ENCODE data around the gene OOSP2. TPM values are rescaled to one million over a fixed set of nuclear protein-coding genes. Genes with fewer than 3 reads are reported as not detected.

The OOSP2 gene
- total RNA-seq, 1 experiment from 2014 or later, result not detected

DNA sequence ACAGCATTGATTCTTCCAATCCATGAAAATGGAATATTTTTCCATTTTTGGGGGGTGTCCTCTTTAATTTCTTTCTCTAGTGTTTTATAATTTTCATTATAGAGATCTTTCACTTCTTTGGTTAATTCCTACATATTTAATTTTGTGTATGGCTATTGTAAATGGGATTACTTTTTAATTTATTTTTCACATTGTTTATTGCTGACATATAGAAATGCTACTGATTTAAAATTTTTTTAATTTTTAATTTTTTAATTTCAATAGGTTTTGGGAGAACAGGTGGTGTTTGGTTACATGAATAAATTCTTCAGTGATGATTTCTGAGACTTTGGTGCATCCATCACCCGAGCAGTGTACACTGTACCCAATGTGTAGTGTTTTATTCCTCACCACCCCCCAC is 49.8 kb upstream of the OOSP2 start:
- Histone ChIP-seq H4K8ac (replicated peaks; ENCODE audit: insufficient read length, low read depth, low read length) (no peak overlapping the region), H2BK20ac (ENCODE audit: low read depth, low read length, poor library complexity, severe bottlenecking) (no peak overlapping the region), H3K9me3 (ENCODE audit: control insufficient read depth, low read depth, low read length) (no peaks in the 10 kb centered on the region), H4K5ac (ENCODE audit: insufficient read length, low read depth, low read length) (no peak overlapping the region), H2BK12ac (ENCODE audit: insufficient read length, low read depth, low read length) (no peak overlapping the region), H3K4me2 (ENCODE audit: insufficient read depth, insufficient read length, low read length) (no peak overlapping the region), H4K91ac (ENCODE audit: insufficient read length, low read depth, low read length) (no peak overlapping the region), H3T11ph (ENCODE audit: low read length) (no peak overlapping the region), H3K56ac (ENCODE audit: insufficient read length, low read depth, low read length) (no peak overlapping the region), H3K27me3 (ENCODE audit: insufficient read depth, low read length) (no peaks in the 10 kb centered on the region), H3K23me2 (ENCODE audit: insufficient read length, low read depth, low read length, poor library complexity, severe bottlenecking) (no peaks in the 10 kb centered on the region), H3K4ac (ENCODE audit: low read depth, low read length) (no peak overlapping the region), H3K23ac (ENCODE audit: insufficient read length, low read depth, low read length) (no peak overlapping the region), H3K18ac (ENCODE audit: insufficient read length, low read depth, low read length) (no peak overlapping the region), H3K9ac (ENCODE audit: extremely low read depth, insufficient read length, low read length) (no peak overlapping the region), H3K79me2 (ENCODE audit: insufficient read depth, low read length) (no peaks in the 10 kb centered on the region), H2AFZ (ENCODE audit: low read length) (no peak overlapping the region), H4K20me1 (ENCODE audit: control insufficient read depth, insufficient read depth, insufficient read length) (no peaks in the 10 kb centered on the region), H2AK5ac (ENCODE audit: insufficient read length, low read length) (no peak overlapping the region), H2BK5ac (ENCODE audit: insufficient read length, low read length) (no peak overlapping the region), H3K14ac (ENCODE audit: insufficient read depth, low read length) (no peak overlapping the region), H2BK120ac (ENCODE audit: low read depth, low read length, poor library complexity, severe bottlenecking) (no peak overlapping the region), H3K79me1 (ENCODE audit: insufficient read depth, low read depth, low read length, poor library complexity, severe bottlenecking) (no peaks in the 10 kb centered on the region), H2BK15ac (ENCODE audit: low read depth, low read length) (no peak overlapping the region), H3K4me1 (ENCODE audit: insufficient read depth, low read length) (no peaks in the 10 kb centered on the region), H3K27ac (ENCODE audit: insufficient read length, low read depth, low read length) (no peak overlapping the region)
- no CpG with 5 or more reads among the region's 1 CpG for WGBS (ENCODE audit: extremely low coverage, insufficient read length, low lambda C conversion rate)
- TF ChIP-seq, protein P1, sequence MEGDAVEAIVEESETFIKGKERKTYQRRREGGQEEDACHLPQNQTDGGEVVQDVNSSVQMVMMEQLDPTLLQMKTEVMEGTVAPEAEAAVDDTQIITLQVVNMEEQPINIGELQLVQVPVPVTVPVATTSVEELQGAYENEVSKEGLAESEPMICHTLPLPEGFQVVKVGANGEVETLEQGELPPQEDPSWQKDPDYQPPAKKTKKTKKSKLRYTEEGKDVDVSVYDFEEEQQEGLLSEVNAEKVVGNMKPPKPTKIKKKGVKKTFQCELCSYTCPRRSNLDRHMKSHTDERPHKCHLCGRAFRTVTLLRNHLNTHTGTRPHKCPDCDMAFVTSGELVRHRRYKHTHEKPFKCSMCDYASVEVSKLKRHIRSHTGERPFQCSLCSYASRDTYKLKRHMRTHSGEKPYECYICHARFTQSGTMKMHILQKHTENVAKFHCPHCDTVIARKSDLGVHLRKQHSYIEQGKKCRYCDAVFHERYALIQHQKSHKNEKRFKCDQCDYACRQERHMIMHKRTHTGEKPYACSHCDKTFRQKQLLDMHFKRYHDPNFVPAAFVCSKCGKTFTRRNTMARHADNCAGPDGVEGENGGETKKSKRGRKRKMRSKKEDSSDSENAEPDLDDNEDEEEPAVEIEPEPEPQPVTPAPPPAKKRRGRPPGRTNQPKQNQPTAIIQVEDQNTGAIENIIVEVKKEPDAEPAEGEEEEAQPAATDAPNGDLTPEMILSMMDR (conservative IDR thresholded peaks at IDR 0.05), result no peak
- Mint-ChIP-seq H3K9me3 (peaks cover 16 to 26% of the 10 kb centered on the region in 2 experiments), H3K36me3 (ENCODE audit: insufficient read depth in 1 of 3, low read depth in 3 of 3) (peaks cover 0 to 8% (median 0%) of the 10 kb centered on the region in 3 experiments; a peak in 3 of 7 replicates), H3K4me1 (no peaks in the 10 kb centered on the region), H3K4me3 (no peak overlapping the region), H3K27ac (no peak overlapping the region), H3K27me3 (ENCODE audit: low read depth) (no peaks in the 10 kb centered on the region; the same call in 1 of the 2 replicates)
- DNase-seq, result no peak

Data from H9 (cell line).